ENCODE data around the gene ACKR3. TPM values are rescaled to one million over a fixed set of nuclear protein-coding genes. Genes with fewer than 3 reads are reported as not detected.

Gene ACKR3
- total RNA-seq, 1 donor from 2014 or later = 56.6 TPM

- peaks cover 6% of the 10 kb centered on the region for H3K9me3 Mint-ChIP-seq (ENCODE audit: low read depth)
- H3K4me3 Mint-ChIP-seq (ENCODE audit: unreplicated experiment) = no peak overlapping the region
- H3K27ac Mint-ChIP-seq (ENCODE audit: unreplicated experiment) = no peak overlapping the region
- H3K36me3 Mint-ChIP-seq (ENCODE audit: low read depth) = peaks cover 4% of the 10 kb centered on the region
- no peak for DNase-seq (ENCODE audit: low spot score)
- no peaks in the 10 kb centered on the region for H3K27me3 Mint-ChIP-seq (ENCODE audit: low read depth)
- TF ChIP-seq, protein P1, sequence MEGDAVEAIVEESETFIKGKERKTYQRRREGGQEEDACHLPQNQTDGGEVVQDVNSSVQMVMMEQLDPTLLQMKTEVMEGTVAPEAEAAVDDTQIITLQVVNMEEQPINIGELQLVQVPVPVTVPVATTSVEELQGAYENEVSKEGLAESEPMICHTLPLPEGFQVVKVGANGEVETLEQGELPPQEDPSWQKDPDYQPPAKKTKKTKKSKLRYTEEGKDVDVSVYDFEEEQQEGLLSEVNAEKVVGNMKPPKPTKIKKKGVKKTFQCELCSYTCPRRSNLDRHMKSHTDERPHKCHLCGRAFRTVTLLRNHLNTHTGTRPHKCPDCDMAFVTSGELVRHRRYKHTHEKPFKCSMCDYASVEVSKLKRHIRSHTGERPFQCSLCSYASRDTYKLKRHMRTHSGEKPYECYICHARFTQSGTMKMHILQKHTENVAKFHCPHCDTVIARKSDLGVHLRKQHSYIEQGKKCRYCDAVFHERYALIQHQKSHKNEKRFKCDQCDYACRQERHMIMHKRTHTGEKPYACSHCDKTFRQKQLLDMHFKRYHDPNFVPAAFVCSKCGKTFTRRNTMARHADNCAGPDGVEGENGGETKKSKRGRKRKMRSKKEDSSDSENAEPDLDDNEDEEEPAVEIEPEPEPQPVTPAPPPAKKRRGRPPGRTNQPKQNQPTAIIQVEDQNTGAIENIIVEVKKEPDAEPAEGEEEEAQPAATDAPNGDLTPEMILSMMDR (IDR thresholded peaks at IDR 0.05) = no peak
- H3K4me1 Mint-ChIP-seq (ENCODE audit: low read depth) = peaks cover 40% of the 10 kb centered on the region
These were observed 25.3 kb upstream of the ACKR3 start for GRCh38 chr2:236544362-236544761.

- Mint-ChIP-seq H3K9me3 (ENCODE audit: low read depth) (peaks cover 6% of the 10 kb centered on the region), H3K4me3 (ENCODE audit: unreplicated experiment) (no peak overlapping the region), H3K4me1 (ENCODE audit: low read depth) (peaks cover 43% of the 10 kb centered on the region), H3K36me3 (ENCODE audit: low read depth) (peaks cover 4% of the 10 kb centered on the region), H3K27me3 (ENCODE audit: low read depth) (no peaks in the 10 kb centered on the region), H3K27ac (ENCODE audit: unreplicated experiment) (no peak overlapping the region)
- no peak for DNase-seq (ENCODE audit: low spot score)
- TF ChIP-seq, protein P1 (IDR thresholded peaks at IDR 0.05) = no peak
These were observed 24.4 kb upstream of the ACKR3 start for GRCh38 chr2:236545248-236545658.

DNA sequence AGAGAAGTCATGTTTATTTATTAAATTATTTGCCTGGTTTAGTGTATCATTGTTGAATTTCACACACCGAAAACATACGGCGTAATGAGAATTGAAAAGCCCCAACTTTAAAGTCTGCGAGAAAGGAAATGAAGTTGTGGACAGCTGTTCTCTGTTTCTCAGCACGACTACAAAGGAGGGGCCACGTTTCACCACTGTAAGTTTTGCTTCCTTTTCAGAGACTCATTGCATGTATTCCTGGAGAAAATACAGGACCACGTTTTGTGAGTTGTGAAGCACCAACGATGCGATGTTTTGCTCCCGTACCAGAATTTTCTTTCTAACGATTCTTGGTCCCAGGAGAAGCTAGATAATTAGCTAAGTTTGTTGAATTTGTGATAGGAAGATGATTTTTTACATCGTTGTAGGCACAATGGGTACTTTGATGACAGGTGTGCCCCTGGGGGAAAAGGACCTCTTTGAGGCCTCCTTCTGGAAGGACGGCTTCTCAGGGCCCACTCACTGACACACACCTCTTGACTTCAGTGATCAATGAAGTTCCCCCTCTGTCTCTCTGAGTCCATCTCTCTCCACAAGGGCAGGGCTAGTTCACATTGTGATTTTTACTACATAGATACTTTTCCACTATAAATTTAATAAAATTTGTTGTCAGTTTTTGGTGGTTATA lies 23.7 kb upstream of the ACKR3 start:
- Mint-ChIP-seq H3K4me1 (ENCODE audit: low read depth) (peaks cover 40% of the 10 kb centered on the region), H3K4me3 (ENCODE audit: unreplicated experiment) (no peak overlapping the region), H3K27ac (ENCODE audit: unreplicated experiment) (no peak overlapping the region), H3K27me3 (ENCODE audit: low read depth) (no peaks in the 10 kb centered on the region), H3K36me3 (ENCODE audit: low read depth) (peaks cover 4% of the 10 kb centered on the region), H3K9me3 (ENCODE audit: low read depth) (peaks cover 6% of the 10 kb centered on the region)
- TF ChIP-seq, protein P1 (IDR thresholded peaks at IDR 0.05) = no peak
- no peak for DNase-seq (ENCODE audit: low spot score)

GRCh38 chr2:236546561-236547002 lies 23.0 kb upstream of the ACKR3 start:
- H3K4me3 Mint-ChIP-seq (ENCODE audit: unreplicated experiment) = no peak overlapping the region
- peaks cover 4% of the 10 kb centered on the region for H3K36me3 Mint-ChIP-seq (ENCODE audit: low read depth)
- DNase-seq (ENCODE audit: low spot score) = no peak
- TF ChIP-seq, protein P1 (IDR thresholded peaks at IDR 0.05) = no peak
- peaks cover 36% of the 10 kb centered on the region for H3K4me1 Mint-ChIP-seq (ENCODE audit: low read depth)
- no peak overlapping the region for H3K27ac Mint-ChIP-seq (ENCODE audit: unreplicated experiment)
- no peaks in the 10 kb centered on the region for H3K27me3 Mint-ChIP-seq (ENCODE audit: low read depth)
- H3K9me3 Mint-ChIP-seq (ENCODE audit: low read depth) = peaks cover 6% of the 10 kb centered on the region

- peak overlapping the region; percentile 87 for H3K27ac Mint-ChIP-seq (ENCODE audit: unreplicated experiment)
- TF ChIP-seq, protein P1 (IDR thresholded peaks at IDR 0.05) = no peak
- peaks cover 6% of the 10 kb centered on the region for H3K9me3 Mint-ChIP-seq (ENCODE audit: low read depth)
- peaks cover 4% of the 10 kb centered on the region for H3K36me3 Mint-ChIP-seq (ENCODE audit: low read depth)
- H3K27me3 Mint-ChIP-seq (ENCODE audit: low read depth) = no peaks in the 10 kb centered on the region
- peaks cover 39% of the 10 kb centered on the region for H3K4me1 Mint-ChIP-seq (ENCODE audit: low read depth)
- H3K4me3 Mint-ChIP-seq (ENCODE audit: unreplicated experiment) = no peak overlapping the region
- no peak for DNase-seq (ENCODE audit: low spot score)
These were observed 21.9 kb upstream of the ACKR3 start for GRCh38 chr2:236547725-236548124.

Measured in chondrocyte (in vitro differentiated cells).